ENCODE data around the gene PI16. TPM values are rescaled to one million over a fixed set of nuclear protein-coding genes. Genes with fewer than 3 reads are reported as not detected.
A peak's percentile ranks its signal among the peaks of the same experiment; 100 is the strongest.

PI16 gene
- total RNA-seq, 1 donor from 2014 or later: 20.5 TPM

DNA sequence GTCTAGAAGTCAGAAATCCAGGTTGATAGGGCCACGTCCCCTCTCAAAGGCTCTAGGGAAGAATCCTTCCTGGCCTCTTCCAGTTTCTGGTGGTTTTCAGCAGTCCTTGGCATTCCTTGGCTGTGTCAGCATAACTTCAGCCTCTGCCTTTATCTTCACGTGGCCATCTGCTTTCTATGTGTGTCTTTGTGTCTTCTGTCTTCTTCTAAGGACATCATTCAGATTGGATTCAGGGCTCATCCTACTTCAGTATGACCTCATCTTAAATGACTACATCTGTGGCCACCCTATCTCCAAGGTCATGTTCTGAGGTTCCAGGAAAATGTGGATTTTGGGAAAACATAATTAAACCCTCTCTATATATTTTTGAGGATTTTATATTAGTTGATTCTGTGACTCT, 45.8 kb upstream of the PI16 start:
- DNase-seq (ENCODE audit: low spot score): no peak
- H3K9me3 Mint-ChIP-seq (ENCODE audit: unreplicated experiment): no peaks in the 10 kb centered on the region
- H3K36me3 Mint-ChIP-seq (ENCODE audit: low read depth, unreplicated experiment): peaks cover 11% of the 10 kb centered on the region
- peaks cover 74% of the 10 kb centered on the region for H3K4me1 Mint-ChIP-seq (ENCODE audit: unreplicated experiment)
- H3K4me3 Mint-ChIP-seq (ENCODE audit: unreplicated experiment): no peak overlapping the region
- TF ChIP-seq, protein P1, sequence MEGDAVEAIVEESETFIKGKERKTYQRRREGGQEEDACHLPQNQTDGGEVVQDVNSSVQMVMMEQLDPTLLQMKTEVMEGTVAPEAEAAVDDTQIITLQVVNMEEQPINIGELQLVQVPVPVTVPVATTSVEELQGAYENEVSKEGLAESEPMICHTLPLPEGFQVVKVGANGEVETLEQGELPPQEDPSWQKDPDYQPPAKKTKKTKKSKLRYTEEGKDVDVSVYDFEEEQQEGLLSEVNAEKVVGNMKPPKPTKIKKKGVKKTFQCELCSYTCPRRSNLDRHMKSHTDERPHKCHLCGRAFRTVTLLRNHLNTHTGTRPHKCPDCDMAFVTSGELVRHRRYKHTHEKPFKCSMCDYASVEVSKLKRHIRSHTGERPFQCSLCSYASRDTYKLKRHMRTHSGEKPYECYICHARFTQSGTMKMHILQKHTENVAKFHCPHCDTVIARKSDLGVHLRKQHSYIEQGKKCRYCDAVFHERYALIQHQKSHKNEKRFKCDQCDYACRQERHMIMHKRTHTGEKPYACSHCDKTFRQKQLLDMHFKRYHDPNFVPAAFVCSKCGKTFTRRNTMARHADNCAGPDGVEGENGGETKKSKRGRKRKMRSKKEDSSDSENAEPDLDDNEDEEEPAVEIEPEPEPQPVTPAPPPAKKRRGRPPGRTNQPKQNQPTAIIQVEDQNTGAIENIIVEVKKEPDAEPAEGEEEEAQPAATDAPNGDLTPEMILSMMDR (IDR thresholded peaks at IDR 0.05; ENCODE audit: unreplicated experiment): no peak
- H3K27ac Mint-ChIP-seq (ENCODE audit: unreplicated experiment): peak overlapping the region; percentile 21
- peaks cover 2% of the 10 kb centered on the region for H3K27me3 Mint-ChIP-seq (ENCODE audit: unreplicated experiment)

DNA sequence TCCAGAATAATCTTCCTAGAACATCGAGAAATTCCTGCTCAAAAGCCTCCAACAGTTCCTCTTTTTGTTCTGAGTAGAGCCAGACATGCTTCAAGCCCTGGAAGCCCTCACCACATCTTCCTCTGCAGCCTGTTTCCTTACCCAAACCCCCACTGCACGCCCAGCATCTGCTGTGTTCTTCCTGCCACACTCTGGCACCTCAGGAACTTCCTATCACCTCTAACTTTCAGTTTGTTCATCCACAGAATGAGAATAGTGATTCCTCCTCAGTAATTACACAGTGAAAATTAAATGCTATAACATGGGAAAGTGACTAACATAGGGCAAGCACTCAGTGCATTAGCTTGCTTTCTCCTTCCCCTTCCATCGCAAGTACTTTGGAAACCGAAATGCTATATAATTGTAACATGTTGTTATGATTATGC, 42.5 kb upstream of the PI16 start:
- DNase-seq (ENCODE audit: low spot score): peak; percentile 55
- H3K4me3 Mint-ChIP-seq (ENCODE audit: unreplicated experiment): peak overlapping the region; percentile 15
- peaks cover 68% of the 10 kb centered on the region for H3K4me1 Mint-ChIP-seq (ENCODE audit: unreplicated experiment)
- no peaks in the 10 kb centered on the region for H3K9me3 Mint-ChIP-seq (ENCODE audit: unreplicated experiment)
- peak overlapping the region; percentile 95 for H3K27ac Mint-ChIP-seq (ENCODE audit: unreplicated experiment)
- TF ChIP-seq, protein P1 (IDR thresholded peaks at IDR 0.05; ENCODE audit: unreplicated experiment): no peak
- H3K36me3 Mint-ChIP-seq (ENCODE audit: low read depth, unreplicated experiment): peaks cover 7% of the 10 kb centered on the region
- peaks cover 2% of the 10 kb centered on the region for H3K27me3 Mint-ChIP-seq (ENCODE audit: unreplicated experiment)

DNA sequence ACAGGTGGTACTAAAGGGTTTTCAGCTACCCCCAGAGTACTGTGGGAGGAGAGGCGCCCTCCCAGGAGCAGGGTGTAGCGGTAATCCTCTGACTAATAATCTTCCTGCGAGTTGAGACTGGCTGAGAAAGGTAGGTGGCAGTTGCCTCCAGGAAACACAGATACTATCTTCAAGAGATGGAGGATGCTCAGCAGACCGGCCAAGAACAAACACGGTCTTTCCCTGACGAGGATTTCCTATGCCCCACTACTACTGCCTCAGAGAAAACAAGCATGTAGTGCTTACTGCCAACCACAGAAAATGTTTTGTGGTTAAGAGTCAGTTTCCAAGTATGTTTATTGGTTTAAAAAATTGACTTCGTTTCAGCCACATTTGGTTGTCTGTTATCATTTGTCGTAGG, 42.0 kb upstream of the PI16 start:
- peak overlapping the region; percentile 95 for H3K27ac Mint-ChIP-seq (ENCODE audit: unreplicated experiment)
- peaks cover 2% of the 10 kb centered on the region for H3K27me3 Mint-ChIP-seq (ENCODE audit: unreplicated experiment)
- TF ChIP-seq, protein P1 (IDR thresholded peaks at IDR 0.05; ENCODE audit: unreplicated experiment): peak; percentile 21
- no peaks in the 10 kb centered on the region for H3K9me3 Mint-ChIP-seq (ENCODE audit: unreplicated experiment)
- peak overlapping the region; percentile 15 for H3K4me3 Mint-ChIP-seq (ENCODE audit: unreplicated experiment)
- peaks cover 63% of the 10 kb centered on the region for H3K4me1 Mint-ChIP-seq (ENCODE audit: unreplicated experiment)
- DNase-seq (ENCODE audit: low spot score): peak; percentile 15
- H3K36me3 Mint-ChIP-seq (ENCODE audit: low read depth, unreplicated experiment): peaks cover 7% of the 10 kb centered on the region

GRCh38 chr6:36913082-36913481, 41.5 kb upstream of the PI16 start:
- Mint-ChIP-seq H3K27ac (ENCODE audit: unreplicated experiment) (peak overlapping the region; percentile 95), H3K4me1 (ENCODE audit: unreplicated experiment) (peaks cover 58% of the 10 kb centered on the region), H3K4me3 (ENCODE audit: unreplicated experiment) (no peak overlapping the region), H3K9me3 (ENCODE audit: unreplicated experiment) (no peaks in the 10 kb centered on the region), H3K27me3 (ENCODE audit: unreplicated experiment) (peaks cover 2% of the 10 kb centered on the region), H3K36me3 (ENCODE audit: low read depth, unreplicated experiment) (peaks cover 7% of the 10 kb centered on the region)
- DNase-seq (ENCODE audit: low spot score): no peak
- TF ChIP-seq, protein P1 (IDR thresholded peaks at IDR 0.05; ENCODE audit: unreplicated experiment): no peak

- peaks cover 11% of the 10 kb centered on the region for H3K36me3 Mint-ChIP-seq (ENCODE audit: low read depth, unreplicated experiment)
- H3K4me3 Mint-ChIP-seq (ENCODE audit: unreplicated experiment): no peak overlapping the region
- TF ChIP-seq, protein P1 (IDR thresholded peaks at IDR 0.05; ENCODE audit: unreplicated experiment): peak; percentile 35
- peak overlapping the region; percentile 95 for H3K27ac Mint-ChIP-seq (ENCODE audit: unreplicated experiment)
- H3K4me1 Mint-ChIP-seq (ENCODE audit: unreplicated experiment): peaks cover 51% of the 10 kb centered on the region
- DNase-seq (ENCODE audit: low spot score): peak; percentile 67
- no peaks in the 10 kb centered on the region for H3K9me3 Mint-ChIP-seq (ENCODE audit: unreplicated experiment)
- peaks cover 2% of the 10 kb centered on the region for H3K27me3 Mint-ChIP-seq (ENCODE audit: unreplicated experiment)
Measured at GRCh38 chr6:36914227-36914794, 40.2 kb upstream of the PI16 start.

Measured in endothelial cell (in vitro differentiated cells).